ENCODE measurements around the gene TTLL7.

DNA sequence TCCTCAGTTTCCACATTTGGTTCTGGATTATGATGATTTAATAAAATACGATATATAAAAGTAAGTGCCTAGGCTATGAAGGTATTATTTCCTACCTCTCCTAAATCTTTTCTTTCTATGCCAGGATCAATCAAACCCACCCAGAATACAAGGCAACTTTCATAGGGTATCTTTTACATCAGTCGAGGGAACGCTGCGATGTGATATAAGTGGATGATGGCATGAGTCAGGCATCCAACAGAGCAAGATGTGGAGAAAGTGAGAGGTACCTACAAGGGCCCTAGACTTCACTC, 781 bp downstream of the TTLL7 start:
- TF ChIP-seq POLR2AphosphoS5 (IDR thresholded peaks at IDR 0.05; ENCODE audit: low read depth, low read length) (no peak), TAF1 (IDR thresholded peaks at IDR 0.05; ENCODE audit: borderline replicate concordance, low read depth, low read length) (no peak), POLR2A (IDR thresholded peaks at IDR 0.05; ENCODE audit: low read depth, low read length) (no peak)
